ENCODE measurements around the gene SPCS1.

GRCh38 chr3:52756141-52756540, 50.2 kb downstream of the SPCS1 start:
- no peak for TF ChIP-seq ATOH8 (CRISPR knock-in tag; IDR thresholded peaks at IDR 0.05; ENCODE audit: low read depth)
- TF ChIP-seq POLR2A (IDR thresholded peaks at IDR 0.05; ENCODE audit: low read length): no peak
- no peak for TF ChIP-seq CTCF (IDR thresholded peaks at IDR 0.05)
- TF ChIP-seq GATA3 (IDR thresholded peaks at IDR 0.05; ENCODE audit: borderline replicate concordance): no peak
- TF ChIP-seq, protein P1, sequence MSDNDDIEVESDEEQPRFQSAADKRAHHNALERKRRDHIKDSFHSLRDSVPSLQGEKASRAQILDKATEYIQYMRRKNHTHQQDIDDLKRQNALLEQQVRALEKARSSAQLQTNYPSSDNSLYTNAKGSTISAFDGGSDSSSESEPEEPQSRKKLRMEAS (IDR thresholded peaks at IDR 0.05): no peak
- no peak for TF ChIP-seq RCOR1 (IDR thresholded peaks at IDR 0.05; ENCODE audit: low read depth, low read length)
- no peak for TF ChIP-seq BHLHE40 (IDR thresholded peaks at IDR 0.05; ENCODE audit: low read depth, low read length)
